K562 (cell line): ENCODE data around the gene LHX3. TPM values are rescaled to one million over a fixed set of nuclear protein-coding genes. Genes with fewer than 3 reads are reported as not detected.

Source experiments
- CTCFL ChIP-seq: IDR thresholded peaks from 2 replicates; pipeline ENCODE4 v1.6.1; 2011; ENCODE audit warnings: borderline replicate concordance, low read depth, mild to moderate bottlenecking, moderate library complexity, low read length; ENCODE audit not compliant: insufficient read depth, poor library complexity, severe bottlenecking
- HBP1 ChIP-seq: fragments of 450-650 bp; formaldehyde crosslinking; IDR thresholded peaks from 2 replicates; pipeline ENCODE4 v1.4.0; 2022; ENCODE audit warnings: missing genetic modification characterization
- NEUROD1 ChIP-seq: fragments of 150-350 bp; IDR thresholded peaks from 2 replicates; pipeline ENCODE4 v1.6.1; 2014; ENCODE audit warnings: borderline replicate concordance, low read length, low read depth; ENCODE audit not compliant: partially characterized antibody
- polyA plus RNA-seq, 8 experiments: library from polyadenylated mRNA; depleted of rRNA in 4 of 8; stranded (reverse) in 5 of 8; unstranded in 3 of 8; fragments of >200 nt; fragmentation: Nextera tagmentation in 2 of 8; fragmentation: Illumina TruSeq in 1 of 8; extraction: Ambion mirVana in 2 of 8; extraction: Trizol in 1 of 8; gene quantifications; 2 replicates each; pipeline versions ENCODE4 v1.2.1 to v1.2.3, GENCODE V29; 2011 to 2014; ENCODE audit warnings: inconsistent platforms in 1 of 8, missing spikeins in 1 of 8
- total RNA-seq, 7 experiments: library from RNA; depleted of rRNA in 6 of 7; stranded (reverse); fragments of >200 nt in 6 of 7; fragmentation: Illumina TruSeq in 2 of 7; extraction: Trizol in 2 of 7; gene quantifications; 2 replicates each; pipeline versions ENCODE4 v1.2.1 to v1.2.3, GENCODE V29; 2011 to 2021; ENCODE audit warnings: low replicate concordance in 1 of 7

Gene LHX3
- total and polyA plus RNA-seq, 9 of the 15 experiments (the other 6 are each of a cell fraction or from before 2014, with no cell fraction given), result 0.09 TPM; not detected in 8

- TF ChIP-seq CTCFL (no peak), NEUROD1 (no peak), HBP1 (CRISPR knock-in tag) (no peak)
These were observed 11.6 kb downstream of the LHX3 start (continued) for GRCh38 chr9:136193127-136193890.
